22Rv1 (cell line): ENCODE results near the gene FADS2.

Experiments used
- ZFX ChIP-seq: fragments of 450-650 bp; IDR thresholded peaks from 2 replicates; pipeline ENCODE4 v1.6.1; 2017; ENCODE audit warnings: antibody characterized with exemption, borderline replicate concordance
- TF ChIP-seq, protein P1 (sequence below): fragments of 450-650 bp; IDR thresholded peaks from 2 replicates; pipeline ENCODE4 v1.5.1; 2017; ENCODE audit warnings: mild to moderate bottlenecking

DNA sequence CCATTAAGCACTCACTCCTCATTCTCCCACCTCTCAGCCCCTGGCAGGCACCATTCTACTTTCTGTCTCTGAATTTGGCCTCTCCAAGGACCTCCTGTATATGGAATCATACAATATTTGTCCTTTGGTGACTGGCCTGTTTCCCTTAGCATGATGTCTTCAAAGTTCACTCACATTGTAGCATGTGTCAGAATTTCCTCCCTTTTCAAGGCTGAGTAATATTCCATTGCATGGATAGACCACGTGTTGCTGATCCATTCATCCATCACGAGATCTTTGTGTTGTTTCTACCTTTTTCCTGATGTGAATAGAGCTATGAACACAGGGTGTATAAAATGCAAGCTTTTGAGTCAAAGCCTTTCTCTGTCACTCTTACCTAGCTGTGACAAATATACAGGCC, 11.6 kb downstream of the FADS2 start:
- TF ChIP-seq, protein P1, sequence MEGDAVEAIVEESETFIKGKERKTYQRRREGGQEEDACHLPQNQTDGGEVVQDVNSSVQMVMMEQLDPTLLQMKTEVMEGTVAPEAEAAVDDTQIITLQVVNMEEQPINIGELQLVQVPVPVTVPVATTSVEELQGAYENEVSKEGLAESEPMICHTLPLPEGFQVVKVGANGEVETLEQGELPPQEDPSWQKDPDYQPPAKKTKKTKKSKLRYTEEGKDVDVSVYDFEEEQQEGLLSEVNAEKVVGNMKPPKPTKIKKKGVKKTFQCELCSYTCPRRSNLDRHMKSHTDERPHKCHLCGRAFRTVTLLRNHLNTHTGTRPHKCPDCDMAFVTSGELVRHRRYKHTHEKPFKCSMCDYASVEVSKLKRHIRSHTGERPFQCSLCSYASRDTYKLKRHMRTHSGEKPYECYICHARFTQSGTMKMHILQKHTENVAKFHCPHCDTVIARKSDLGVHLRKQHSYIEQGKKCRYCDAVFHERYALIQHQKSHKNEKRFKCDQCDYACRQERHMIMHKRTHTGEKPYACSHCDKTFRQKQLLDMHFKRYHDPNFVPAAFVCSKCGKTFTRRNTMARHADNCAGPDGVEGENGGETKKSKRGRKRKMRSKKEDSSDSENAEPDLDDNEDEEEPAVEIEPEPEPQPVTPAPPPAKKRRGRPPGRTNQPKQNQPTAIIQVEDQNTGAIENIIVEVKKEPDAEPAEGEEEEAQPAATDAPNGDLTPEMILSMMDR: no peak
- no peak for TF ChIP-seq ZFX
